ENCODE measurements around the gene TEN1. TPM values are rescaled to one million over a fixed set of nuclear protein-coding genes. Genes with fewer than 3 reads are reported as not detected.

The TEN1 gene
- polyA plus RNA-seq, 1 donor: 9.9 TPM

GRCh38 chr17:75976175-75976848, 2.7 kb upstream of the TEN1 start:
- no peak for DNase-seq (ENCODE audit: low read depth)

GRCh38 chr17:75979705-75980187, 706 bp downstream of the TEN1 start:
- DNase-seq (ENCODE audit: low read depth): no peak

GRCh38 chr17:75980188-75981018, 1.4 kb downstream of the TEN1 start:
- no peak for DNase-seq (ENCODE audit: low read depth)

GRCh38 chr17:75981019-75981615, 2.1 kb downstream of the TEN1 start:
- no peak for DNase-seq (ENCODE audit: low read depth)

GRCh38 chr17:75983501-75984181, 4.6 kb downstream of the TEN1 start:
- no peak for DNase-seq (ENCODE audit: low read depth)

GRCh38 chr17:75985986-75986385, 6.9 kb downstream of the TEN1 start:
- no peak for DNase-seq (ENCODE audit: low read depth)

GRCh38 chr17:75987041-75987440, 8.0 kb downstream of the TEN1 start:
- DNase-seq (ENCODE audit: low read depth): no peak

GRCh38 chr17:75991396-75991795, 12.4 kb downstream of the TEN1 start:
- no peak for DNase-seq (ENCODE audit: low read depth)

GRCh38 chr17:75994802-75995370, 15.8 kb downstream of the TEN1 start:
- DNase-seq (ENCODE audit: low read depth): no peak

GRCh38 chr17:75995385-75995925, 16.4 kb downstream of the TEN1 start:
- DNase-seq (ENCODE audit: low read depth): no peak

- no peak for DNase-seq (ENCODE audit: low read depth)
These were observed 17.9 kb downstream of the TEN1 start for GRCh38 chr17:75996665-75997590.

- DNase-seq (ENCODE audit: low read depth): no peak
These were observed 19.3 kb downstream of the TEN1 start for GRCh38 chr17:75998327-75998795.

GRCh38 chr17:76000016-76000754, 21.1 kb downstream of the TEN1 start:
- no peak for DNase-seq (ENCODE audit: low read depth)

GRCh38 chr17:76000755-76001521, 21.9 kb downstream of the TEN1 start, which contains the start of gene CDK3:
TSS of gene CDK3 (plus strand) at chr17:76000855. CDS start at chr17:76001426, 571 bp downstream.
- no peak for DNase-seq (ENCODE audit: low read depth)

- DNase-seq (ENCODE audit: low read depth): no peak
These were observed 23.1 kb downstream of the TEN1 start for GRCh38 chr17:76002100-76002499.

- DNase-seq (ENCODE audit: low read depth): no peak
These were observed 24.9 kb downstream of the TEN1 start for GRCh38 chr17:76003915-76004314.

- DNase-seq (ENCODE audit: low read depth): no peak
These were observed 25.8 kb downstream of the TEN1 start for GRCh38 chr17:76004750-76005262.
